Activated CD4-positive, alpha-beta T cell treated with anti-CD3 and anti-CD28 coated beads, Interleukin-2, amount 10 ng/mL, durations not matched to agents 24 days and 14 days (primary cell): Measurements from ENCODE around the gene CIBAR2. TPM values are rescaled to one million over a fixed set of nuclear protein-coding genes. Genes with fewer than 3 reads are reported as not detected.

Experiments
- DNase-seq: peaks from one replicate; pipeline ENCODE4 v3.0.0; 2022
- H3K27ac Mint-ChIP-seq: one replicate; pipeline ENCODE4 v1.8.0; 2022; ENCODE audit warnings: mild to moderate bottlenecking, mixed read lengths
- H3K27me3 Mint-ChIP-seq: one replicate; pipeline ENCODE4 v1.8.0; 2022; ENCODE audit warnings: mixed read lengths
- H3K36me3 Mint-ChIP-seq: one replicate; pipeline ENCODE4 v1.8.0; 2022; ENCODE audit warnings: low read depth, mild to moderate bottlenecking, mixed read lengths
- H3K4me1 Mint-ChIP-seq: one replicate; pipeline ENCODE4 v1.8.0; 2021; ENCODE audit warnings: mixed read lengths
- H3K4me3 Mint-ChIP-seq: one replicate; pipeline ENCODE4 v1.8.0; 2022; ENCODE audit warnings: mild to moderate bottlenecking, moderate library complexity, mixed read lengths
- H3K9me3 Mint-ChIP-seq: one replicate; pipeline ENCODE4 v1.8.0; 2021; ENCODE audit warnings: mixed read lengths
- intact Hi-C: fragments of 100-400 bp; cut with micrococcal nuclease; formaldehyde crosslinking; loops from one replicate; pipeline ENCODE4 v1.15.1; 2023
- total RNA-seq: library from RNA; stranded (reverse); gene quantifications from 2 replicates; pipeline ENCODE4 v1.2.3, GENCODE V29; 2022

Gene CIBAR2
- not detected in 2 replicates for total RNA-seq

GRCh38 chr16:85112364-85112763 is at the start of gene CIBAR2:
TSS of gene CIBAR2 (minus strand) at chr16:85112472. CDS start at chr16:85112352, 120 bp downstream.
- Mint-ChIP-seq H3K27ac (no peak within 1 kb of the TSS), H3K9me3 (no peaks in the 10 kb centered on the region), H3K4me3 (no peak within 1 kb of the TSS), H3K27me3 (no peaks in the 10 kb centered on the region), H3K36me3 (no peaks in the 10 kb centered on the region), H3K4me1 (peaks cover 6% of the 10 kb centered on the region)
- DNase-seq, result no peak
- intact Hi-C loops, result loop anchor here (10.0 kb wide), 1 partner anchor 132 kb away; no protein-coding TSS in a partner anchor

GRCh38 chr16:85159179-85159980 is 47.1 kb upstream of the CIBAR2 start:
- DNase-seq, result no peak
- no peaks in the 10 kb centered on the region for H3K36me3 Mint-ChIP-seq
- no peak overlapping the region for H3K4me3 Mint-ChIP-seq
- H3K27me3 Mint-ChIP-seq, result peaks cover 2% of the 10 kb centered on the region
- peaks cover 7% of the 10 kb centered on the region for H3K4me1 Mint-ChIP-seq
- intact Hi-C loops, result no loop called here
- no peaks in the 10 kb centered on the region for H3K9me3 Mint-ChIP-seq
- H3K27ac Mint-ChIP-seq, result no peak overlapping the region

DNA sequence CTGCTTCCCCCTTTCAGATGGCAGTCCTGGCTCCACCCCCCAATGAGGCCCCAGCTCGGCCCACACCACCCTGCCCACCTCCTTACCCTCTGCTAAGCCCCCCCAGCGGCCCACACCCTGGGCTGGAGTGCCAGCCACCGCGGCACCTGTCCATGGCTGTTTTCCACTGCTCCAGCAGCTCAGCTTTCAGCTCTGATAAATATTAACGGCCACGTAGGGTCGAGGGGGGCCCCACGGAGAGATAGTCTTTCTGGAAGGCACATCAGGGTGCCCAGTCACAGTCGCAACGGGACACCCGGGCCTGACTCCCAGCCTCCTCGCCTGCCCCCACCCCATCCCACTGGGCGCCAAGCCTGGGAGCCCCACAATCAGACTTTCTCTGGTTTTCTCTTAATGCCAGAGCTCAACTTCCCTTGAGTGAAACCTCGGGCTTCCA is 46.5 kb upstream of the CIBAR2 start:
- no peak for DNase-seq
- Mint-ChIP-seq H3K9me3 (no peaks in the 10 kb centered on the region), H3K4me3 (no peak overlapping the region), H3K4me1 (peaks cover 7% of the 10 kb centered on the region), H3K27ac (no peak overlapping the region), H3K27me3 (peaks cover 2% of the 10 kb centered on the region), H3K36me3 (no peaks in the 10 kb centered on the region)
- intact Hi-C loops, result no loop called here

DNA sequence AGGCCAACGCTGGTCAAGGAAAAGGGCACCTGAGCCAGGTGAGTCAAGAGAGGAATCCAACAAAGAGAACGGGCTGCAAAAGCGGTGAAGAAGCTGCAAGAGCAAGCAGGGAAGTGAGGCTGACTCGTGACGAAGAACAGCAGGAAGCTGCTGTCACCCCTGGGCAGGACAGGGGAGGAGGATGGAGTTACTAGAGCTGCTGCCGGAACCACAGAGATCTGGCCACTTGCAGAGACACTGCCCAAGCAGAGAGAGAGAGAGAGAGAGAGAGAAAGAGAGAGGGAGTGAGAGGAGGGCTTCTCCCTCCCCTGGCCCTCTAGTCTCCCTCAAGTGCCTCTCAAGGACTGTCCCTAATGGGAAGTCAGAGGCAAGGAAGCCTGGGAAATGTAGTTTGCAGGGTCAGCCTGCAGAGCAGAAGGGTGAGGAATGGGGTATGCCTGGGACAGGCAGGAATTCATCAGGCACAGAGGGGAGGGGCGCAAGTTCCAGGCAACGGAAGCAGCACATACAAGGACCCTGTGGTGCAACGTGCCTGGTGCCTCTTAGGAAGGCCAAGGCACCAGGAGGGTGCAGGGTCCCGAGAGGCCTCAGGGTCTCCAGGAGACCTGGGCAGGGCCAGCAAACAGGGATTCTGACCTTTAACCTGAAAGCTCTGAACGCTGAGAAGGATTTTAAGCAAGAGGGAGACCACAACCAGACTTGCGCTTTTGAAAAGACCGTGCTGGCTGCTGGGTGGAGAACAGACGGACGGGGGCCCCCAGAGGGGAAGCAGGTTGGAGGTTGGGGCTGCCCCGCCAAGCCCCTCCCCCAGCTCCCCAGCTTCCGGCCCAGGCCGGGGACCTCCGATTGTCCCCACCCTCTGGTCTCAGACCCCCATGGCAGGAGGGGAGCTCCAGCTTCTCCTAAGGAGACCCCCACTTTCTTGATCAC is 45.8 kb upstream of the CIBAR2 start:
- H3K4me1 Mint-ChIP-seq, result peaks cover 7% of the 10 kb centered on the region
- H3K4me3 Mint-ChIP-seq, result peak overlapping the region; percentile 43
- H3K27me3 Mint-ChIP-seq, result peaks cover 2% of the 10 kb centered on the region
- peak; percentile 65 for DNase-seq
- intact Hi-C loops, result no loop called here
- no peaks in the 10 kb centered on the region for H3K9me3 Mint-ChIP-seq
- H3K27ac Mint-ChIP-seq, result peak overlapping the region; percentile 14
- H3K36me3 Mint-ChIP-seq, result no peaks in the 10 kb centered on the region

- Mint-ChIP-seq H3K4me3 (peak overlapping the region; percentile 43), H3K9me3 (no peaks in the 10 kb centered on the region), H3K4me1 (peaks cover 7% of the 10 kb centered on the region), H3K27ac (no peak overlapping the region), H3K36me3 (no peaks in the 10 kb centered on the region), H3K27me3 (peaks cover 2% of the 10 kb centered on the region)
- intact Hi-C loops, result no loop called here
- no peak for DNase-seq
These were observed 45.1 kb upstream of the CIBAR2 start for GRCh38 chr16:85157372-85157771.

DNA sequence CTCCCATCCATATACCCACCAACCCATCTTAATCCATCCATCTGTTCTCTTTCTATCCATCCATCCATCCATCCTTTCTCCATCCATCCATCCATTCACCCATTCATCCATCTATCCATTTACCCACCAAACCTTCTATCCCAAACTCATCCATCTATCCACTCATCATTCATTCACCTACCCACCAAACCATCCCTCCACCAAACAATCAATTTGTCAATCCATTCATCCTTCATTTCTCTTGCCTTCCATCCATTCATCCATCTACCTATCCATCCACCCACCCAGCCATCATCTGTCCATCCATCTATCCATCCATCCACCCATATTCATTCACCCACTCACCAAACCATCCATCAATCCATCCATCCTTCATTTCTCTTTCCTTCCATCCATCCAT is 44.6 kb upstream of the CIBAR2 start:
- Mint-ChIP-seq H3K9me3 (no peaks in the 10 kb centered on the region), H3K4me1 (peaks cover 7% of the 10 kb centered on the region), H3K36me3 (no peaks in the 10 kb centered on the region), H3K27me3 (peaks cover 2% of the 10 kb centered on the region), H3K4me3 (no peak overlapping the region), H3K27ac (no peak overlapping the region)
- no peak for DNase-seq
- intact Hi-C loops, result no loop called here

DNA sequence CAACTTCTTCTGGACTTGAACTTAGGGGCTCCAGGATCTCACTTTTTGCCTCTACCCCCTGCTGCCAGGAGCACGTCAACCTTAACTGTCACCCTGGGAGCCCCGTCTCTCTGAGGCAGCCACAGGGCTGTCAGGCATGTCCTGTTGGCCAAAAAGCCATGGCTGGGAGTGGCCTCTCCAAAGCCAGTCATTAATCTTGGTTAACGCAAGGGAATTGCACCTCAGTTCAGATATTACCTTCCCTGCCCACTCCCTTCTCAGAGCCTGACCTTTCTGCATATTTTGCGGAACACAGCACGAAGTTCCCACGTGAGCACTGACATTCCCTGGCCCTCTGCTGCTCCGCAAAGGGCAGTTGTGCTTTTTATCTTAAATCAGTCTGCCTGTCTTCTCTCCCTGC is 44.2 kb upstream of the CIBAR2 start:
- Mint-ChIP-seq H3K27ac (no peak overlapping the region), H3K4me3 (no peak overlapping the region), H3K27me3 (peaks cover 2% of the 10 kb centered on the region), H3K4me1 (peaks cover 7% of the 10 kb centered on the region), H3K36me3 (no peaks in the 10 kb centered on the region), H3K9me3 (no peaks in the 10 kb centered on the region)
- DNase-seq, result no peak
- intact Hi-C loops, result no loop called here

DNA sequence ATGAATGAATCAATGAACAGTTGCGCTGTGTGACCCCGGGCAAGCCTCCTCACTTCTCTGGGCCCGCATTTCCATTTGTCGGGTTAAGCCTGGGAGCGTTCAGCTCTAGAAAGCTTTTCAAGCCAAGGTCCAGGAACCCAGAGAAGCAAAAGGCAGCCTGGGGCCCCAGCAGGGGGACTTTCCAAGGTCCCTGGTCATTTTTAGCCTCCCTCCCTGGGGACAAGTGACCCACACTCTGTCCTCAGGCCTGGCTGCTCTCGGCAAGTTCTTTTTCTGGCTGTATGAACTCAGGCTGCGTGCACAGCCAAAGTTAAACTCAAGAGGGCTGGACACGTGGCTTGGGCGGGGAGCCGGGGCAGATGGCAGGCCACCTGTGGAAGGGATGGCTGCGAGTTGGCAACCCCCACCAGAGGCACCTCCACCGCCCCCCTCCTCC is 41.4 kb upstream of the CIBAR2 start:
- Mint-ChIP-seq H3K9me3 (no peaks in the 10 kb centered on the region), H3K27me3 (peaks cover 2% of the 10 kb centered on the region), H3K4me1 (peaks cover 7% of the 10 kb centered on the region), H3K4me3 (no peak overlapping the region), H3K27ac (no peak overlapping the region), H3K36me3 (no peaks in the 10 kb centered on the region)
- intact Hi-C loops, result no loop called here
- DNase-seq, result no peak

DNA sequence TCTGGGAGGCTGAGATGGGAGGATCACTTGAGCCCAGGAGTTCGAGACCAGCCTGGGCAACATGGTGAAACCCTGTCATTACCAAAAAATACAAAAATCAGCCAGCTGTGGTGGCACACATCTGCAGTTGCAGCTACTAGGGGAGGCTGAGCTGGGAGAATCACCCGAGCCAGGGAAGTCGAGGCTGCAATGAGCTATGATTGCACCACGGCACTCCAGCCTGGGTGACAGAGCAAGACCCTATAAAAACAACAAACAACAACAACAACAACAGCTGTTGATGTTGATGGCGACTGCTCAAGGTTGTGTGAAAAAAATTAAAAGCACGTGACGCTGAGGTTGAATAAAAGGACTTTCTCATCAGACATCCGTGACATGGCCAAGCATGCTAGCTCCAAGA is 40.8 kb upstream of the CIBAR2 start:
- no peak for DNase-seq
- H3K27ac Mint-ChIP-seq, result no peak overlapping the region
- H3K4me3 Mint-ChIP-seq, result no peak overlapping the region
- peaks cover under 1% of the 10 kb centered on the region for H3K27me3 Mint-ChIP-seq
- no peaks in the 10 kb centered on the region for H3K9me3 Mint-ChIP-seq
- peaks cover 5% of the 10 kb centered on the region for H3K4me1 Mint-ChIP-seq
- intact Hi-C loops, result no loop called here
- no peaks in the 10 kb centered on the region for H3K36me3 Mint-ChIP-seq

GRCh38 chr16:85152414-85153030 is 40.2 kb upstream of the CIBAR2 start:
- no peak for DNase-seq
- Mint-ChIP-seq H3K36me3 (no peaks in the 10 kb centered on the region), H3K27ac (no peak overlapping the region), H3K4me3 (no peak overlapping the region), H3K9me3 (no peaks in the 10 kb centered on the region), H3K27me3 (no peaks in the 10 kb centered on the region), H3K4me1 (peaks cover under 1% of the 10 kb centered on the region)
- intact Hi-C loops, result no loop called here

DNA sequence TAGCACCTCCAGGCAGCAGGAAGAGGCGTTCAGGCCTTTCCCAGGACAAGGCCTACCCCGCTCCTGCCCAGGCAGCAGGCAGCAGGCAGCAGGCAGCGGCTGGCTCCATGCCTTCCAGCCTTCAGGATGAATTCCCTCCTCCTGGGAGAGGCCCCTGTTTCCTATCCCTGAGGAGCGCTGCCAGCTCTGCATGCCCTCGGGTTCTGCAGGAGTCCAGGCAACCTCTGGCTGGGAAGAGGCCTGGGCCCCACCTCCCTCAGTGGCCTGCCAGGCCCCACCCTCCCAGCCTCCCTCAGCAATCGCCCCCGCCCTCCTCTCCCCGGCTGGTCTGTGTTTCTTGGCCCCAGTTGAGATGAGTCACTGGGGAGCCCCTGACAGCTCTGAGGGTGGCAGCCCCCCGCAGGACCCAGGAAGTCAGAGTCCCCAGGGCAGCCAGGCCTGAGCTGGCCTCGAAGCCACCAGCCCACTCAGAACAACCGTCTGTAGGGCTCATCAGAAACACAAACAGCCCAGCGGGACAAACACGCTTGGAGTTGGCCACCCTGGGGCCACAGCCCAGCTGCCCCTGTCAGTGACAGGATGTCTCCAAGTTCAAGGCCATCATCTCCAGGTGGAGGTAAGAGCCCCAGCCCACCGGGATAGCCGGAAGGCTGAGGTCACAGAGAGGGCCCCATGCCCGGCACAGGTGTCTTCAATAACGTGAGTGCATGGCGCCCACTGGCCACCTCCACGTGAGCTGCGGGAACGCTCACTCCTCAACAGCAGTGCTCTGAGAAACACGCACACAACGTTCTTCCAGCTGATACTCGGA is 39.5 kb upstream of the CIBAR2 start:
- no peaks in the 10 kb centered on the region for H3K9me3 Mint-ChIP-seq
- H3K4me3 Mint-ChIP-seq, result no peak overlapping the region
- no peaks in the 10 kb centered on the region for H3K4me1 Mint-ChIP-seq
- H3K27ac Mint-ChIP-seq, result no peak overlapping the region
- intact Hi-C loops, result no loop called here
- H3K36me3 Mint-ChIP-seq, result no peaks in the 10 kb centered on the region
- DNase-seq, result no peak
- H3K27me3 Mint-ChIP-seq, result no peaks in the 10 kb centered on the region

GRCh38 chr16:85151079-85151602 is 38.9 kb upstream of the CIBAR2 start:
- intact Hi-C loops, result no loop called here
- H3K27me3 Mint-ChIP-seq, result no peaks in the 10 kb centered on the region
- no peaks in the 10 kb centered on the region for H3K36me3 Mint-ChIP-seq
- H3K4me3 Mint-ChIP-seq, result no peak overlapping the region
- DNase-seq, result no peak
- no peaks in the 10 kb centered on the region for H3K9me3 Mint-ChIP-seq
- no peaks in the 10 kb centered on the region for H3K4me1 Mint-ChIP-seq
- no peak overlapping the region for H3K27ac Mint-ChIP-seq

DNA sequence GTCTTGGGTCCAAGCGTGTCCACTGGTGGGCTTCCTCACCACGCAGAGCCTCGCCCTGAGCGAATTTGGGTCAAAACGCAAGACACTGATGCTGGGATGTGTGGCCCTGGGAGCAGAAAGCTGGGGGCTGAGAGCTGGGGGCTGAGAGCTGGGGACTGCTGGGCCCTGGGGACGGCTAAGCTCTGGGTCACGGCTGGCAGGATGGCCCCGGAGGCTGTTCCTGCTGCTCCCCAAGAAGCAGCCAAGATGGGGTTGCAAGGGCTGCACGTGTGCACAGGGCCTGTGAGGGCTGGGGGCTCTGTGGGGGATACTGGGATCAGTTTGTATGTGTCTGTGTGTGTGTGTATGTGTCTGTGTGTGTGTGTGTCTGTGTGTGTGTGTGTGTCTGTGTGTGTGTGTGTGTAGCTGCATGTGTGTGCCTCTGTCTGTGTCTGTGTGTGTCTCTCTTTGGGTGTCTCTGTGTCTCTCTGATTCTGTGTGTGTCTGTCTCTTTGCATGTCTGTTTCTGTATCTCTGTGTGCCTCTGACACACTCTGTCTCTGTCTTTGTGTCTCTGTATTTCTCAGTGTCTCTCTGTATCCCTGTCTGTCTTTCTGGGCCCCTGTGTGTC is 38.2 kb upstream of the CIBAR2 start:
- Mint-ChIP-seq H3K36me3 (no peaks in the 10 kb centered on the region), H3K27me3 (no peaks in the 10 kb centered on the region), H3K4me1 (no peaks in the 10 kb centered on the region), H3K27ac (no peak overlapping the region), H3K4me3 (no peak overlapping the region), H3K9me3 (no peaks in the 10 kb centered on the region)
- DNase-seq, result no peak
- intact Hi-C loops, result no loop called here
